ENCODE results near the gene PTPN11. TPM values are rescaled to one million over a fixed set of nuclear protein-coding genes. Genes with fewer than 3 reads are reported as not detected.
"Not testable (repeated sequence)": the region's sequence is repeated elsewhere in the genome, so short reads cannot be mapped to it uniquely, and the experiment has no call there.

The PTPN11 gene
- total and polyA plus RNA-seq, 2 of the 13 experiments (the other 11 are each of a cell fraction or from before 2014, with no cell fraction given): 30.0 to 63.5 TPM

DNA sequence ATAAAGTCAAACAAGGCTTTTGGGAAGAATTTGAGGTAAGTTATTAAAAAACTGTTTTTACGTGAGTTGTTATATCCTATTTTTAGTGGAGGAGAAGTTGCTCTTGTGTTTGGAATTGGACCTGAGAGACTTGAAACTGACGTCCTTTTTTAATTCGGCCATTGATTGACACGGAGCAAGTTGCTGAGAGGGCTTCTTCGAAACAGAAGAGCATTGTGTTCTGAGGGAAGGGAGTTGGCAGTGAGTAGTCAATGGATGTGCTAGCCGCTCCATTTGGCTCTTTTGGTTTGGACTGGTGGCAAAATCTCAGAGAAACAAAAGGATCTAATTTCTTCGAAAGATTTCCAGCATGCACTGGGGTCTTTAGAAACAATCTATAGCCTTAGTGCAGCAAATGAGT is 37.3 kb downstream of the PTPN11 start (continued):
- TF ChIP-seq ZNF747 (CRISPR knock-in tag; IDR thresholded peaks at IDR 0.05; ENCODE audit: borderline replicate concordance): no peak
- no peak for TF ChIP-seq HOXA7 (CRISPR knock-in tag; IDR thresholded peaks at IDR 0.05)
- no peak for TF ChIP-seq GATA4 (IDR thresholded peaks at IDR 0.05; ENCODE audit: borderline replicate concordance, low read depth)
- no peak for TF ChIP-seq THYN1 (CRISPR knock-in tag; IDR thresholded peaks at IDR 0.05; ENCODE audit: borderline replicate concordance, low read depth)
- TF ChIP-seq ZNF337 (CRISPR knock-in tag; IDR thresholded peaks at IDR 0.05; ENCODE audit: borderline replicate concordance, low read depth): no peak
- no peak for TF ChIP-seq ZNF768 (CRISPR knock-in tag; IDR thresholded peaks at IDR 0.05)
- TF ChIP-seq ZNF17 (CRISPR knock-in tag; IDR thresholded peaks at IDR 0.05): no peak
- TF ChIP-seq ZNF572 (CRISPR knock-in tag; IDR thresholded peaks at IDR 0.05): no peak

DNA sequence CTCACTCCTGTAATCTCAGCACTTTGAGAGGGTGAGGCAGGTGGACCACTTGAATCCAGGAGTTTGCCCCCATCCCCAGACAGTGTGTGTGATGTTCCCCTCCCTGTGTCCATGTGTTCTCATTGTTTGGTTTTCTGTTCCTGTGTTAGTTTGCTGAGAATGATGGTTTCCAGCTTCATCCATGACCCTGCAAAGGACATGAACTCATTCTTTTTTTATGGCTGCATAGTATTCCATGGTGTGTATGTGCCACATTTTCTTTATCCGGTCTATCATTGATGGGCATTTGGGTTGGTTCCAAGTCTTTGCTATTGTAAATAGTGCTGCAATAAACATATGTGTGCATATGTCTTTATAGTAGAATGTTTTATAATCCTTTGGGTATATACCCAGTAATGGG is 38.4 kb downstream of the PTPN11 start:
- DNase-seq (ENCODE audit: low spot score); H3K4me2 ChIP-seq (ENCODE audit: low read depth, low read length); H3K9me3 ChIP-seq (ENCODE audit: low read length); CTCF ChIA-PET (ENCODE audit: low intra/inter-chr PET ratio, low total read pairs); H3K79me2 ChIP-seq (ENCODE audit: insufficient read depth, low read length); H3K9ac ChIP-seq (ENCODE audit: insufficient read depth, low read depth, low read length); ATAC-seq; intact Hi-C loops (cut with micrococcal nuclease; ENCODE audit: unreplicated experiment); BruUV-seq (replicated peaks); H3K27ac ChIP-seq (ENCODE audit: extremely low read length, insufficient read depth, low read length); FAIRE-seq; POLR2A ChIA-PET; H4K20me1 ChIP-seq (ENCODE audit: insufficient read depth, low read length); H3K27me3 ChIP-seq (ENCODE audit: control insufficient read depth in 1 of 2, insufficient read depth in 2 of 2, low read length in 2 of 2); H3K4me1 ChIP-seq (ENCODE audit: insufficient read depth, low read length); in situ Hi-C loops (cut with HindIII; ENCODE audit: extremely low pct_ligation_motif_present, low pct_unique_long_range_greater_than_20kb); H2AFZ ChIP-seq (ENCODE audit: low read length); H3K4me3 ChIP-seq (replicated peaks in 1 of 3; ENCODE audit: insufficient read depth in 1 of 3, low read depth in 2 of 3, low read length in 3 of 3): not testable (repeated sequence)
- H3K36me3 ChIP-seq (replicated peaks in 1 of 2; ENCODE audit: control insufficient read depth in 1 of 2, insufficient read depth in 2 of 2, low read length in 2 of 2): peaks cover 17 to 55% of the 10 kb centered on the region in 2 experiments
- WGBS (ENCODE audit: low lambda C conversion rate): 89% methylated on average over 1 of the region's 1 CpG

- H2AFZ ChIP-seq (ENCODE audit: low read length): no peak overlapping the region
- peak; percentile 49 for ATAC-seq
- no TSS peak for BruUV-seq (replicated peaks)
- in situ Hi-C loops (cut with HindIII; ENCODE audit: extremely low pct_ligation_motif_present, low pct_unique_long_range_greater_than_20kb): no loop called here
- H3K4me3 ChIP-seq (replicated peaks in 1 of 3; ENCODE audit: insufficient read depth in 1 of 3, low read depth in 2 of 3, low read length in 3 of 3): no peak overlapping the region
- ChIA-PET POLR2A (no interaction called here), CTCF (ENCODE audit: low intra/inter-chr PET ratio, low total read pairs) (no interaction called here)
- no peak overlapping the region for H3K9ac ChIP-seq (ENCODE audit: insufficient read depth, low read depth, low read length)
- H3K4me2 ChIP-seq (ENCODE audit: low read depth, low read length): no peak overlapping the region
- 88% methylated on average over 4 of the region's 4 CpGs for WGBS (ENCODE audit: low lambda C conversion rate)
- no peak for DNase-seq (ENCODE audit: low spot score)
- no peak for FAIRE-seq
- no peaks in the 10 kb centered on the region; the same call in 1 of the 2 replicates for H4K20me1 ChIP-seq (ENCODE audit: insufficient read depth, low read length)
- H3K79me2 ChIP-seq (ENCODE audit: insufficient read depth, low read length): no peaks in the 10 kb centered on the region
- H3K27me3 ChIP-seq (ENCODE audit: control insufficient read depth in 1 of 2, insufficient read depth in 2 of 2, low read length in 2 of 2): no peaks in the 10 kb centered on the region
- no peaks in the 10 kb centered on the region for H3K4me1 ChIP-seq (ENCODE audit: insufficient read depth, low read length)
- TF ChIP-seq TEAD3 (CRISPR knock-in tag; optimal IDR thresholded peaks at IDR 0.05; ENCODE audit: borderline replicate concordance) (peak; percentile 25), PCBP1 (IDR thresholded peaks at IDR 0.05; ENCODE audit: borderline replicate concordance, low read depth, low read length) (no peak)
- intact Hi-C loops (cut with micrococcal nuclease; ENCODE audit: unreplicated experiment): no loop called here
- H3K27ac ChIP-seq (ENCODE audit: extremely low read length, insufficient read depth, low read length): no peak overlapping the region
- H3K36me3 ChIP-seq (replicated peaks in 1 of 2; ENCODE audit: control insufficient read depth in 1 of 2, insufficient read depth in 2 of 2, low read length in 2 of 2): peaks cover 14 to 50% of the 10 kb centered on the region in 2 experiments
- H3K9me3 ChIP-seq (ENCODE audit: low read length): no peaks in the 10 kb centered on the region
These were observed 39.6 kb downstream of the PTPN11 start for GRCh38 chr12:112458330-112458729.
